ENCODE data around the gene ITGA3. TPM values are rescaled to one million over a fixed set of nuclear protein-coding genes. Genes with fewer than 3 reads are reported as not detected.
"Not testable (repeated sequence)": the region's sequence is repeated elsewhere in the genome, so short reads cannot be mapped to it uniquely, and the experiment has no call there.

ITGA3 gene
- total RNA-seq, 1 donor from 2014 or later = 668 TPM

GRCh38 chr17:50056961-50057330 is 1.0 kb downstream of the ITGA3 start:
- no peak for DNase-seq (ENCODE audit: low read depth)
- TF ChIP-seq CTCF (conservative IDR thresholded peaks at IDR 0.05; ENCODE audit: low read depth, low read length) = no peak

GRCh38 chr17:50057521-50057991 is 1.6 kb downstream of the ITGA3 start:
- DNase-seq (ENCODE audit: low read depth) = no peak
- H3K4me3 ChIP-seq (ENCODE audit: low read depth, low read length) = peak overlapping the region; percentile 89
- no peak for TF ChIP-seq CTCF (conservative IDR thresholded peaks at IDR 0.05; ENCODE audit: low read depth, low read length)

More at GRCh38 chr17:50056961-50057330, 1.0 kb downstream of the ITGA3 start:
- H3K4me3 ChIP-seq (ENCODE audit: low read depth, low read length) = peak overlapping the region; percentile 89

- no peak for DNase-seq (ENCODE audit: low read depth)
- H3K4me3 ChIP-seq (ENCODE audit: low read depth, low read length) = peak overlapping the region; percentile 89
- no peak for TF ChIP-seq CTCF (conservative IDR thresholded peaks at IDR 0.05; ENCODE audit: low read depth, low read length)
Observed at GRCh38 chr17:50058296-50058953, 2.5 kb downstream of the ITGA3 start.

GRCh38 chr17:50059256-50059655 is 3.3 kb downstream of the ITGA3 start:
- TF ChIP-seq CTCF (conservative IDR thresholded peaks at IDR 0.05; ENCODE audit: low read depth, low read length) = no peak
- no peak for DNase-seq (ENCODE audit: low read depth)
- H3K4me3 ChIP-seq (ENCODE audit: low read depth, low read length) = peak overlapping the region; percentile 89

GRCh38 chr17:50059759-50060273 is 3.9 kb downstream of the ITGA3 start:
- peak overlapping the region; percentile 89 for H3K4me3 ChIP-seq (ENCODE audit: low read depth, low read length)
- no peak for DNase-seq (ENCODE audit: low read depth)
- TF ChIP-seq CTCF (conservative IDR thresholded peaks at IDR 0.05; ENCODE audit: low read depth, low read length) = no peak

GRCh38 chr17:50060951-50061712 is 5.2 kb downstream of the ITGA3 start:
- DNase-seq (ENCODE audit: low read depth) = no peak
- TF ChIP-seq CTCF (conservative IDR thresholded peaks at IDR 0.05; ENCODE audit: low read depth, low read length) = no peak
- H3K4me3 ChIP-seq (ENCODE audit: low read depth, low read length) = peak overlapping the region; percentile 89

- peak overlapping the region; percentile 89 for H3K4me3 ChIP-seq (ENCODE audit: low read depth, low read length)
- not testable (repeated sequence) for DNase-seq (ENCODE audit: low read depth)
Observed at GRCh38 chr17:50061713-50062045, 5.8 kb downstream of the ITGA3 start.
